HepG2 (cell line): ENCODE data around the gene MTRFR. TPM values are rescaled to one million over a fixed set of nuclear protein-coding genes. Genes with fewer than 3 reads are reported as not detected.
A peak's percentile ranks its signal among the peaks of the same experiment; 100 is the strongest.

Source experiments
- ATAC-seq: fragments of 200-7000 bp; cut with Tn5 transposase; 3 replicates; pipeline ENCODE4 v1.9.1; 2020; ENCODE audit warnings: mild to moderate bottlenecking, moderate library complexity
- BruUV-seq: library from RNA; stranded (reverse); fragments of 400-500 nt; replicated peaks from 2 replicates; lab custom pipeline; 2021; lab: Mats Ljungman, UMichigan
- CTCF ChIA-PET: fragments of 300-600 bp; formaldehyde crosslinking; extraction: SDS; loops from one replicate; lab custom pipeline; 2021; ENCODE audit warnings: low total read pairs, inconsistent platforms, low intra/inter-chr PET ratio; lab: Yijun Ruan, JAX
- POLR2A ChIA-PET: fragments of 350-600 bp; sonication (Branson Sonifier 250); formaldehyde crosslinking; loops from one replicate; lab custom pipeline; 2020; ENCODE audit warnings: antibody characterized with exemption, inconsistent platforms; lab: Yijun Ruan, JAX
- DNase-seq: peaks from one replicate; pipeline ENCODE4 v3.0.0-alpha.2; 2015; ENCODE audit warnings: low spot score
- FAIRE-seq: peaks from 3 replicates; lab custom pipeline; 2011; peaks lifted over from hg19 to GRCh38; lab: Jason Lieb, UNC
- H2AFZ ChIP-seq: one replicate; pipeline ENCODE4 v1.6.1; 2011; ENCODE audit warnings: low read length, inconsistent platforms
- H3K27ac ChIP-seq: fragments of 300-600 bp; 3 replicates; pipeline ENCODE4 v1.8.0; 2011; ENCODE audit warnings: mixed run types, mild to moderate bottlenecking, mixed read lengths, low read length, inconsistent platforms; ENCODE audit not compliant: insufficient read depth; ENCODE audit errors: extremely low read length
- H3K27me3 ChIP-seq, 2 experiments: fragments of 200-600 bp in 1 of 2; 2 replicates in 1 of 2; 3 replicates in 1 of 2; pipeline versions ENCODE4 v1.6.0 to v1.8.0; 2011; ENCODE audit warnings: low read length in 2 of 2, mild to moderate bottlenecking in 2 of 2, moderate library complexity in 2 of 2, inconsistent platforms in 1 of 2; ENCODE audit not compliant: insufficient read depth in 2 of 2, control insufficient read depth in 1 of 2
- H3K36me3 ChIP-seq, 2 experiments: fragments of 200-600 bp in 1 of 2; replicated peaks in 1 of 2; 2 replicates in 1 of 2; 3 replicates in 1 of 2; pipeline versions ENCODE4 v1.5.1 to v1.8.0; 2011; ENCODE audit warnings: low read length in 2 of 2, inconsistent platforms in 1 of 2; ENCODE audit not compliant: insufficient read depth in 2 of 2, control insufficient read depth in 1 of 2
- H3K4me1 ChIP-seq: 2 replicates; pipeline ENCODE4 v1.5.1; 2012; ENCODE audit warnings: low read length, inconsistent platforms; ENCODE audit not compliant: insufficient read depth
- H3K4me2 ChIP-seq: 2 replicates; pipeline ENCODE4 v1.6.0; 2011; ENCODE audit warnings: low read depth, low read length, inconsistent platforms
- H3K4me3 ChIP-seq, 3 experiments: fragments of 200-600 bp in 1 of 3; sonication (generic), shearing (Covaris generic) in 1 of 3; replicated peaks in 1 of 3; 2 replicates each; pipeline ENCODE4 v1.5.1; 2011 to 2016; ENCODE audit warnings: low read length in 3 of 3, inconsistent platforms in 2 of 3, low read depth in 2 of 3, mild to moderate bottlenecking in 2 of 3, control low read depth in 1 of 3, mixed read lengths in 1 of 3; ENCODE audit not compliant: insufficient read depth in 1 of 3
- H3K79me2 ChIP-seq: one replicate; pipeline ENCODE4 v1.6.1; 2011; ENCODE audit warnings: low read length, inconsistent platforms; ENCODE audit not compliant: insufficient read depth
- H3K9ac ChIP-seq: 2 replicates; pipeline ENCODE4 v1.6.0; 2011; ENCODE audit warnings: mild to moderate bottlenecking, low read depth, low read length, inconsistent platforms; ENCODE audit not compliant: insufficient read depth
- H3K9me3 ChIP-seq: 2 replicates; pipeline ENCODE4 v1.5.1; 2012; ENCODE audit warnings: mild to moderate bottlenecking, low read length
- H4K20me1 ChIP-seq: 2 replicates; pipeline ENCODE4 v1.6.0; 2011; ENCODE audit warnings: inconsistent platforms, mild to moderate bottlenecking, low read length, moderate library complexity; ENCODE audit not compliant: insufficient read depth
- CAMTA2 ChIP-seq: sonication (generic); formaldehyde crosslinking; IDR thresholded peaks from 2 replicates; pipeline ENCODE4 v1.4.0; 2020; ENCODE audit warnings: mild to moderate bottlenecking, missing genetic modification reagents, borderline replicate concordance
- ELF1 ChIP-seq: sonication (generic); formaldehyde crosslinking; IDR thresholded peaks from 2 replicates; pipeline ENCODE4 v1.4.0; 2020; ENCODE audit warnings: missing genetic modification reagents
- GLI4 ChIP-seq: sonication (generic); formaldehyde crosslinking; IDR thresholded peaks from 2 replicates; pipeline ENCODE4 v1.5.1; 2020; ENCODE audit warnings: missing genetic modification reagents, mild to moderate bottlenecking, moderate library complexity, borderline replicate concordance
- MIXL1 ChIP-seq: IDR thresholded peaks from 2 replicates; pipeline ENCODE4 v1.6.1; 2016
- RFX3 ChIP-seq: IDR thresholded peaks from 2 replicates; pipeline ENCODE4 v1.6.1; 2016; ENCODE audit warnings: missing biosample characterization, missing genetic modification reagents
- SIN3B ChIP-seq: fragments of 150-350 bp; IDR thresholded peaks from 2 replicates; pipeline ENCODE4 v1.6.1; 2014; ENCODE audit warnings: low read length
- ZBTB38 ChIP-seq: sonication (generic); formaldehyde crosslinking; IDR thresholded peaks from 2 replicates; pipeline ENCODE4 v1.5.1; 2020; ENCODE audit warnings: mild to moderate bottlenecking, missing genetic modification reagents
- ZFP36L2 ChIP-seq: sonication (generic); formaldehyde crosslinking; IDR thresholded peaks from 2 replicates; pipeline ENCODE4 v1.4.0; 2020; ENCODE audit warnings: missing genetic modification reagents
- ZNF331 ChIP-seq: sonication (generic); formaldehyde crosslinking; IDR thresholded peaks from 2 replicates; pipeline ENCODE4 v1.4.0; 2020; ENCODE audit warnings: missing genetic modification reagents
- ZNF510 ChIP-seq: sonication (generic); formaldehyde crosslinking; IDR thresholded peaks from 2 replicates; pipeline ENCODE4 v1.4.0; 2020; ENCODE audit warnings: low read depth, mild to moderate bottlenecking, missing genetic modification reagents
- ZNF549 ChIP-seq: sonication (generic); formaldehyde crosslinking; IDR thresholded peaks from 2 replicates; pipeline ENCODE4 v1.5.0; 2020; ENCODE audit warnings: missing genetic modification reagents
- ZNF563 ChIP-seq: sonication (generic); formaldehyde crosslinking; IDR thresholded peaks from 2 replicates; pipeline ENCODE4 v1.8.0; 2022; ENCODE audit warnings: mild to moderate bottlenecking, moderate library complexity, missing genetic modification reagents
- ZNF773 ChIP-seq: sonication (generic); formaldehyde crosslinking; IDR thresholded peaks from 2 replicates; pipeline ENCODE4 v1.4.0; 2020; ENCODE audit warnings: missing genetic modification reagents, borderline replicate concordance
- ZNF83 ChIP-seq: sonication (generic); formaldehyde crosslinking; IDR thresholded peaks from 2 replicates; pipeline ENCODE4 v1.4.0; 2020; ENCODE audit warnings: missing genetic modification reagents, mild to moderate bottlenecking, borderline replicate concordance
- ZNF883 ChIP-seq: sonication (generic); formaldehyde crosslinking; IDR thresholded peaks from 2 replicates; pipeline ENCODE4 v1.5.1; 2020; ENCODE audit warnings: mild to moderate bottlenecking, missing genetic modification reagents; ENCODE audit errors: not compliant biosample characterization
- ZSCAN21 ChIP-seq: sonication (generic); formaldehyde crosslinking; IDR thresholded peaks from 2 replicates; pipeline ENCODE4 v1.8.0; 2022; ENCODE audit warnings: mild to moderate bottlenecking, missing genetic modification reagents, moderate library complexity, borderline replicate concordance
- WGBS: methylation state at CpG from one replicate; pipeline ENCODE4 v1.1.6; 2017; ENCODE audit warnings: low lambda C conversion rate; 5-methylcytosine and 5-hydroxymethylcytosine counted together
- in situ Hi-C: cut with HindIII; loops from 2 replicates; pipeline ENCODE4 v1.10.0; 2017; ENCODE audit warnings: low pct_unique_long_range_greater_than_20kb; ENCODE audit not compliant: extremely low pct_ligation_motif_present
- intact Hi-C: fragments of 100-400 bp; cut with micrococcal nuclease; formaldehyde crosslinking; loops from one replicate; pipeline ENCODE4 v1.10.0; 2022; ENCODE audit not compliant: unreplicated experiment
- polyA plus RNA-seq, 8 experiments: library from polyadenylated mRNA; depleted of rRNA in 3 of 8; stranded (reverse) in 7 of 8; unstranded in 1 of 8; fragments of >200 nt; fragmentation: Illumina TruSeq in 4 of 8; extraction: Trizol in 4 of 8; gene quantifications; 2 replicates each; pipeline versions ENCODE4 v1.2.1 to v1.2.3, GENCODE V29; 2011 to 2016; ENCODE audit warnings: low read depth in 4 of 8, missing spikeins in 1 of 8, mixed read lengths in 1 of 8; ENCODE audit not compliant: insufficient read depth in 1 of 8
- total RNA-seq, 5 experiments: library from RNA; depleted of rRNA; stranded (reverse); fragments of >200 nt; fragmentation: Illumina TruSeq; extraction: Trizol; gene quantifications; 2 replicates each; pipeline ENCODE4 v1.2.3, GENCODE V29; 2016; ENCODE audit warnings: low read depth in 1 of 5
- TF ChIP-seq, protein P1 (sequence below): sonication (generic); formaldehyde crosslinking; IDR thresholded peaks from 2 replicates; pipeline ENCODE4 v1.4.0; 2020; ENCODE audit warnings: missing genetic modification reagents, borderline replicate concordance
- TF ChIP-seq, protein P2 (sequence below): sonication (generic); formaldehyde crosslinking; IDR thresholded peaks from 2 replicates; pipeline ENCODE4 v1.4.0; 2020; ENCODE audit warnings: missing genetic modification reagents
- TF ChIP-seq, protein P3 (sequence below): sonication (generic); formaldehyde crosslinking; IDR thresholded peaks from 2 replicates; pipeline ENCODE4 v1.8.1; 2023; ENCODE audit warnings: mild to moderate bottlenecking, missing genetic modification reagents
- TF ChIP-seq, protein P4 (sequence below): IDR thresholded peaks from 2 replicates; pipeline ENCODE4 v1.6.1; 2012; ENCODE audit warnings: inconsistent platforms

The MTRFR gene
- total and polyA plus RNA-seq, 2 of the 13 experiments (the other 11 are each of a cell fraction or from before 2014, with no cell fraction given): 7.1 to 9.9 TPM

DNA sequence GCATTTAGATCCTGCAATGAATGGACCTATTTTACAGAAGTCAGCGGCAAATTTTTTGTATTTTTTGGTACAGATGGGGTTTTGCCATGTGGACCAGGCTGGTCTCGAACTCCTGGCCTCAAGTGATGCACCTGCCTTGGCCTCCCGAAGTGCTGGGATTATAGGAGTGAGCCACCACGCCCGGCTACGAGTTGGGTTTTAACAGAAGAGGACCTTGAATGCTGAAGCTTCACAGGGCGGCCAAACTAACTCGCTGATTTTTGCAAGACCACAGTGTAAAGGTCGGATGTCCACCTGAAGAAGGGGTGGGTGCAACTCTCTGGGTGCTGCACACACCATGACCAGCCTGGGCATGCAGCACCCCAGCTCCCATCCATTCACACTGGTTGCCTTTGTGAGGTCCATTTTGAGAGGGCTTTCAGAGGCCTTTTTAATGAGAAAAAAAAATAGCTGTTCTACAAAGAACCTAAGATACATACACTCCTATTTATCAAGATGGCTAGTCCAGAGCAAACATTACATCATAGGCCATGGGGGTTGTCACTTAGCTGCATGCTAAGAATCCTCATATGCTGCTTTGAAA, 60.0 kb downstream of the MTRFR start:
- in situ Hi-C loops: no loop called here
- peak; percentile 89 for FAIRE-seq
- TF ChIP-seq ZNF549 (CRISPR knock-in tag) (no peak), CAMTA2 (CRISPR knock-in tag) (no peak), ZNF883 (no peak), ZFP36L2 (CRISPR knock-in tag) (no peak), ZNF773 (CRISPR knock-in tag) (no peak), ELF1 (CRISPR knock-in tag) (no peak), SIN3B (no peak), RFX3 (no peak), MIXL1 (no peak), ZNF510 (CRISPR knock-in tag) (peak; percentile 82; the same call in 1 of the 2 replicates), GLI4 (CRISPR knock-in tag) (no peak), ZNF563 (CRISPR knock-in tag) (no peak), ZNF331 (CRISPR knock-in tag) (peak; percentile 61), ZSCAN21 (CRISPR knock-in tag) (no peak), ZBTB38 (peak; percentile 43; the same call in 1 of the 2 replicates), ZNF83 (no peak)
- TF ChIP-seq, protein P1, sequence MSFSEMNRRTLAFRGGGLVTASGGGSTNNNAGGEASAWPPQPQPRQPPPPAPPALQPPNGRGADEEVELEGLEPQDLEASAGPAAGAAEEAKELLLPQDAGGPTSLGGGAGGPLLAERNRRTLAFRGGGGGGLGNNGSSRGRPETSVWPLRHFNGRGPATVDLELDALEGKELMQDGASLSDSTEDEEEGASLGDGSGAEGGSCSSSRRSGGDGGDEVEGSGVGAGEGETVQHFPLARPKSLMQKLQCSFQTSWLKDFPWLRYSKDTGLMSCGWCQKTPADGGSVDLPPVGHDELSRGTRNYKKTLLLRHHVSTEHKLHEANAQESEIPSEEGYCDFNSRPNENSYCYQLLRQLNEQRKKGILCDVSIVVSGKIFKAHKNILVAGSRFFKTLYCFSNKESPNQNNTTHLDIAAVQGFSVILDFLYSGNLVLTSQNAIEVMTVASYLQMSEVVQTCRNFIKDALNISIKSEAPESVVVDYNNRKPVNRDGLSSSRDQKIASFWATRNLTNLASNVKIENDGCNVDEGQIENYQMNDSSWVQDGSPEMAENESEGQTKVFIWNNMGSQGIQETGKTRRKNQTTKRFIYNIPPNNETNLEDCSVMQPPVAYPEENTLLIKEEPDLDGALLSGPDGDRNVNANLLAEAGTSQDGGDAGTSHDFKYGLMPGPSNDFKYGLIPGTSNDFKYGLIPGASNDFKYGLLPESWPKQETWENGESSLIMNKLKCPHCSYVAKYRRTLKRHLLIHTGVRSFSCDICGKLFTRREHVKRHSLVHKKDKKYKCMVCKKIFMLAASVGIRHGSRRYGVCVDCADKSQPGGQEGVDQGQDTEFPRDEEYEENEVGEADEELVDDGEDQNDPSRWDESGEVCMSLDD (CRISPR knock-in tag): peak; percentile 80; the same call in 1 of the 2 replicates
- TF ChIP-seq, protein P2, sequence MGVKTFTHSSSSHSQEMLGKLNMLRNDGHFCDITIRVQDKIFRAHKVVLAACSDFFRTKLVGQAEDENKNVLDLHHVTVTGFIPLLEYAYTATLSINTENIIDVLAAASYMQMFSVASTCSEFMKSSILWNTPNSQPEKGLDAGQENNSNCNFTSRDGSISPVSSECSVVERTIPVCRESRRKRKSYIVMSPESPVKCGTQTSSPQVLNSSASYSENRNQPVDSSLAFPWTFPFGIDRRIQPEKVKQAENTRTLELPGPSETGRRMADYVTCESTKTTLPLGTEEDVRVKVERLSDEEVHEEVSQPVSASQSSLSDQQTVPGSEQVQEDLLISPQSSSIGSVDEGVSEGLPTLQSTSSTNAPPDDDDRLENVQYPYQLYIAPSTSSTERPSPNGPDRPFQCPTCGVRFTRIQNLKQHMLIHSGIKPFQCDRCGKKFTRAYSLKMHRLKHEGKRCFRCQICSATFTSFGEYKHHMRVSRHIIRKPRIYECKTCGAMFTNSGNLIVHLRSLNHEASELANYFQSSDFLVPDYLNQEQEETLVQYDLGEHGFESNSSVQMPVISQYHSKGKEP: no peak
- TF ChIP-seq, protein P3, sequence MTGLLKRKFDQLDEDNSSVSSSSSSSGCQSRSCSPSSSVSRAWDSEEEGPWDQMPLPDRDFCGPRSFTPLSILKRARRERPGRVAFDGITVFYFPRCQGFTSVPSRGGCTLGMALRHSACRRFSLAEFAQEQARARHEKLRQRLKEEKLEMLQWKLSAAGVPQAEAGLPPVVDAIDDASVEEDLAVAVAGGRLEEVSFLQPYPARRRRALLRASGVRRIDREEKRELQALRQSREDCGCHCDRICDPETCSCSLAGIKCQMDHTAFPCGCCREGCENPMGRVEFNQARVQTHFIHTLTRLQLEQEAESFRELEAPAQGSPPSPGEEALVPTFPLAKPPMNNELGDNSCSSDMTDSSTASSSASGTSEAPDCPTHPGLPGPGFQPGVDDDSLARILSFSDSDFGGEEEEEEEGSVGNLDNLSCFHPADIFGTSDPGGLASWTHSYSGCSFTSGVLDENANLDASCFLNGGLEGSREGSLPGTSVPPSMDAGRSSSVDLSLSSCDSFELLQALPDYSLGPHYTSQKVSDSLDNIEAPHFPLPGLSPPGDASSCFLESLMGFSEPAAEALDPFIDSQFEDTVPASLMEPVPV: no peak
- TF ChIP-seq, protein P4, sequence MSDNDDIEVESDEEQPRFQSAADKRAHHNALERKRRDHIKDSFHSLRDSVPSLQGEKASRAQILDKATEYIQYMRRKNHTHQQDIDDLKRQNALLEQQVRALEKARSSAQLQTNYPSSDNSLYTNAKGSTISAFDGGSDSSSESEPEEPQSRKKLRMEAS: no peak

More for the DNA sequence above, 60.0 kb downstream of the MTRFR start:
- intact Hi-C loops: no loop called here
- Histone ChIP-seq H3K36me3 (peaks cover 14 to 51% of the 10 kb centered on the region in 2 experiments), H3K4me3 (no peak overlapping the region), H3K79me2 (no peaks in the 10 kb centered on the region), H3K9ac (no peak overlapping the region), H3K9me3 (no peaks in the 10 kb centered on the region), H3K27me3 (no peaks in the 10 kb centered on the region), H4K20me1 (no peaks in the 10 kb centered on the region), H3K27ac (peak overlapping the region; percentile 76), H3K4me1 (peaks cover 31% of the 10 kb centered on the region), H2AFZ (no peak overlapping the region), H3K4me2 (peak overlapping the region; percentile 55)
- ChIA-PET CTCF (no interaction called here), POLR2A (interaction anchor here (0.9 to 2.4 kb wide), 9 partner anchors 10 to 309 kb away, joined by 3 to 14 read pairs (median 4); partner anchors contain the start of genes DDX55, KMT5A, MPHOSPH9 and MTRFR)
- ATAC-seq: peak; percentile 93
- peak; percentile 83 for DNase-seq
- no TSS peak for BruUV-seq
- 15% methylated on average over 7 of the region's 9 CpGs for WGBS
